Measurements from ENCODE around the gene TEAD2. TPM values are rescaled to one million over a fixed set of nuclear protein-coding genes. Genes with fewer than 3 reads are reported as not detected.
A peak's percentile ranks its signal among the peaks of the same experiment; 100 is the strongest.

The TEAD2 gene
- total RNA-seq, 2 donors from 2014 or later, result 12.2 to 15.2 TPM

DNA sequence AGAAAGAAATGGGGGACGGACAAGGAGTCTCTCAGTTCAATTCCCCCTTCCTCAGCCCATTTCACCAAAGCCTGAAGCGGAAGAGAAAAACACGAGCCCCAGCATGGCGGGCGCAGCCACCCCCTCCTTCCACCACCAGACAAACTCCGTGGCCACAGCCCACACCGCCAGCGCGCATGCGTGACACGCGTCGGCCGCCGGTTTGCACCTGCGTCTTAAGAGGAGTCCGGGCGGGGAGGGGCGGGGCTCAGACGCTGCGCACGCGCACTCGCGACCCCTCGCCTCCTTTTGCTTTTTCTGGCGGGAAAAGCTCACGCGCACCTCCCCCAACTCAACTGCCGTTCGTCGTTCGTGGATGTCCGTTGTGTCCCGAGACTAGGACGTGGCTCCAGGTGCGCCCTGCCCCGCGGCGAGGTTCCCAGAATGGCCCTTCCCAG is 25.7 kb upstream of the TEAD2 start, which contains the start of gene KASH5:
Gene KASH5 (plus strand): TSS at position 314 of the 437 bp plus-strand sequence. CDS start 2,635 bp downstream, outside the sequence.
- no peaks in the 10 kb centered on the region for H3K9me3 ChIP-seq
- TF ChIP-seq, protein P1, sequence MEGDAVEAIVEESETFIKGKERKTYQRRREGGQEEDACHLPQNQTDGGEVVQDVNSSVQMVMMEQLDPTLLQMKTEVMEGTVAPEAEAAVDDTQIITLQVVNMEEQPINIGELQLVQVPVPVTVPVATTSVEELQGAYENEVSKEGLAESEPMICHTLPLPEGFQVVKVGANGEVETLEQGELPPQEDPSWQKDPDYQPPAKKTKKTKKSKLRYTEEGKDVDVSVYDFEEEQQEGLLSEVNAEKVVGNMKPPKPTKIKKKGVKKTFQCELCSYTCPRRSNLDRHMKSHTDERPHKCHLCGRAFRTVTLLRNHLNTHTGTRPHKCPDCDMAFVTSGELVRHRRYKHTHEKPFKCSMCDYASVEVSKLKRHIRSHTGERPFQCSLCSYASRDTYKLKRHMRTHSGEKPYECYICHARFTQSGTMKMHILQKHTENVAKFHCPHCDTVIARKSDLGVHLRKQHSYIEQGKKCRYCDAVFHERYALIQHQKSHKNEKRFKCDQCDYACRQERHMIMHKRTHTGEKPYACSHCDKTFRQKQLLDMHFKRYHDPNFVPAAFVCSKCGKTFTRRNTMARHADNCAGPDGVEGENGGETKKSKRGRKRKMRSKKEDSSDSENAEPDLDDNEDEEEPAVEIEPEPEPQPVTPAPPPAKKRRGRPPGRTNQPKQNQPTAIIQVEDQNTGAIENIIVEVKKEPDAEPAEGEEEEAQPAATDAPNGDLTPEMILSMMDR (IDR thresholded peaks at IDR 0.05), result no peak
- TF ChIP-seq POLR2A (IDR thresholded peaks at IDR 0.05), result peak in 2 of 3 donors; percentile 43 to 49
- no peaks in the 10 kb centered on the region for H3K36me3 ChIP-seq (replicated peaks in 1 of 2; ENCODE audit: insufficient read depth in 1 of 2, low read depth in 2 of 2)
- no peaks in the 10 kb centered on the region for H3K27me3 ChIP-seq
- DNase-seq (peak; percentile 88 to 92 (median 90)), ATAC-seq (peak; percentile 61)
- WGBS, 2 donors, result 32 to 40% methylated on average over 30 to 39 of the region's 40 CpGs
- peak within 1 kb of the TSS in 3 of 4 donors; percentile 47 to 90 (median 55) for H3K27ac ChIP-seq
- intact Hi-C loops (cut with DNase I), result no loop called here
- no peak within 1 kb of the TSS for H3K4me3 ChIP-seq
- peaks cover 27% of the 10 kb centered on the region for H3K4me1 ChIP-seq

DNA sequence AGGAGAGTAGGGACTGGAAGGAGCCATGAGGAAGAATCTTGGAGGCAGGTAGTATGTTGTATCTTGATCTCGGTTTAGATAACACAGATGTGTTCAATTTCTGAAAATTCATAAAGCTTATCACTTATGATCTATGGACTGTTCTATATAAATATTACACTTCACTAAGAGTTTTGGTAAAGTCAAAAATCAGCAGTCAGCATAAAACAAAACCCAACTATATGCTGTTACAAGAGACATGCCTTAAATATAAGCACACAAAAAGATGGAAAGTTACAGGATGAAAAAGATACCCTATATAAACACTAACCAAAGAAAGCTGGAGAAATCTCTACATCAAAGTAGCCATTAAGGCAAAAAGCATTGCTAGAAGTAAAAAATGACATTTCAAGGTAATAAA is 21.4 kb upstream of the TEAD2 start:
- no peak for DNase-seq
- intact Hi-C loops (cut with DNase I), result no loop called here
- TF ChIP-seq, protein P1 (IDR thresholded peaks at IDR 0.05), result no peak
- TF ChIP-seq POLR2A (IDR thresholded peaks at IDR 0.05), result no peak
- H3K36me3 ChIP-seq (replicated peaks in 1 of 2; ENCODE audit: insufficient read depth in 1 of 2, low read depth in 2 of 2), result no peaks in the 10 kb centered on the region
- no peaks in the 10 kb centered on the region for H3K9me3 ChIP-seq
- H3K27me3 ChIP-seq, result no peaks in the 10 kb centered on the region
- H3K4me3 ChIP-seq, result no peak overlapping the region
- no peak for ATAC-seq
- peaks cover 5% of the 10 kb centered on the region for H3K4me1 ChIP-seq
- no peak overlapping the region for H3K27ac ChIP-seq
- 41 to 86% methylated on average over 1 of the region's 1 CpG for WGBS, 2 donors

DNA sequence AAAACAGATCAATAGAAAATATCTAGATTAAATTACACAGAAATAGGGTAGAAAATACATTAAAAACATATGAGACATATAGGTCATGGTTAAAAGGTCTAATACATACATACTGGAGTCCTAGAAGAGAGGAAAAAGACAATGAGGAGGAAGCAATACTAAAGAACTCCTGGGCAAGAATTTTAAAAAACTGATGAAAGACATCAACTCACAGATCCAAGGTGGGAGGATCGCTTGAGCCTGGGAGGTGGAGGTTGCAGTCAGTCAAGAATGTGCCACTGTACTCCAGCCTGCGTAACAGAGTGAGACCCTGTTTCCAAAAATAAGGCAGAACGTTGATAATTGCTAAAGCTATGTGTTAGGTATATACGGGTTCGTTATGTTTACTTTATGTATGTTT is 20.4 kb upstream of the TEAD2 start:
- Histone ChIP-seq H3K27ac (no peak overlapping the region), H3K4me1 (no peaks in the 10 kb centered on the region), H3K4me3 (no peak overlapping the region), H3K36me3 (replicated peaks in 1 of 2; ENCODE audit: insufficient read depth in 1 of 2, low read depth in 2 of 2) (no peaks in the 10 kb centered on the region), H3K27me3 (no peaks in the 10 kb centered on the region), H3K9me3 (no peaks in the 10 kb centered on the region)
- DNase-seq, result no peak
- 90 to 93% methylated on average over 5 of the region's 5 CpGs for WGBS, 2 donors
- TF ChIP-seq, protein P1 (IDR thresholded peaks at IDR 0.05), result no peak
- no peak for TF ChIP-seq POLR2A (IDR thresholded peaks at IDR 0.05)
- intact Hi-C loops (cut with DNase I), result no loop called here
- no peak for ATAC-seq

DNA sequence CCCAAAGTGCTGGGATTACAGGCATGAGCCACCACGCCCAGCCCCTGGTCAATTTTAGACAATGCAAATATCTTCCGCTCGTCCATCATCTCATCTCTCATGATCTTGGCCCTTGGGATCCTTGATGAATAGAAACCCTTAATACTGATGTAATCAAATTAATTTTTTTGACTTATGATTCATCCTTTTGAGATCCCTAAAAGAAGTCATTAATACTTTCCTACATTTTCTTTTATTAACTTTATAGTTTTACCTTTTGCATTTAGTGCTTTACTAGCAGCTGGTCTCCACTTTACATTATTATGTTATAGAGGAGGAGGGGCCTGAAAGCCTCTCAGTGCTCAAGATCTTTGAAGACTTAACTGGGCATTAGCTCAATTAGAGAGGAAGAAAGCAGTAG is 18.2 kb upstream of the TEAD2 start:
- Histone ChIP-seq H3K27me3 (no peaks in the 10 kb centered on the region), H3K4me1 (no peaks in the 10 kb centered on the region), H3K36me3 (replicated peaks in 1 of 2; ENCODE audit: insufficient read depth in 1 of 2, low read depth in 2 of 2) (no peaks in the 10 kb centered on the region), H3K9me3 (no peaks in the 10 kb centered on the region), H3K27ac (no peak overlapping the region), H3K4me3 (no peak overlapping the region)
- ATAC-seq (no peak), DNase-seq (no peak)
- intact Hi-C loops (cut with DNase I), result no loop called here
- 95 to 96% methylated on average over 3 of the region's 3 CpGs for WGBS, 2 donors
- TF ChIP-seq POLR2A (IDR thresholded peaks at IDR 0.05), result no peak

DNA sequence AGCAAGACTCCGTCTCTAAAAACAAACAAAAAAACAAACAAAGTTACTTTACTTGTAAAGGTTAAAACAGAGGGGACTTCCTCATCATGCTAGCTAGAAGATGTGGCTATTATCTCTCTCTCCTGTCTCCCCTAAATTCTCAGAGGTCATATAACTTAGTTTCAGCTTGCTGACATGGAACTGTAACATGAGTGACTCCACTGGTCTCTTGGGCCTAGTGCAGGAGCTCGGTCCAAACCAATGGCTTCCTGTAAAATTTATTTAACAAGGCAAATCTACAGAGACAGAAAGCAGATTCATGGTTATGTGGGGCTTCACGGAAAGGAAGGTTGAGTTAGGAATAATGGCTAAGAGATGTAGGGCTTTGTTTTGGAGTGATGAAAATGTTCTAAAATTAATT is 16.3 kb upstream of the TEAD2 start:
- no peak for DNase-seq
- Histone ChIP-seq H3K27ac (no peak overlapping the region), H3K27me3 (no peaks in the 10 kb centered on the region), H3K4me1 (no peaks in the 10 kb centered on the region), H3K36me3 (replicated peaks in 1 of 2; ENCODE audit: insufficient read depth in 1 of 2, low read depth in 2 of 2) (no peaks in the 10 kb centered on the region), H3K4me3 (no peak overlapping the region), H3K9me3 (no peaks in the 10 kb centered on the region)
- TF ChIP-seq, protein P1 (IDR thresholded peaks at IDR 0.05), result no peak
- no peak for TF ChIP-seq POLR2A (IDR thresholded peaks at IDR 0.05)
- intact Hi-C loops (cut with DNase I), result no loop called here
- ATAC-seq, result no peak
- WGBS, 2 donors, result 82 to 87% methylated on average over 3 of the region's 3 CpGs

Data from body of pancreas (tissue), 4 donors.